GM19043 (cell line): Measurements from ENCODE around the gene TBC1D1.

Experiments
- ATAC-seq: cut with Tn5 transposase; IDR thresholded peaks from one replicate; pipeline ENCODE4 v1.9.1; 2021; ENCODE audit warnings: low read depth; ENCODE audit not compliant: unreplicated experiment

Gene TBC1D1

GRCh38 chr4:38137080-38137479, 246.2 kb downstream of the TBC1D1 start:
- ATAC-seq: no peak

- no peak for ATAC-seq
Measured at GRCh38 chr4:38138363-38138762, 247.5 kb downstream of the TBC1D1 start.

- no peak for ATAC-seq
Measured at GRCh38 chr4:38139187-38139586, 248.3 kb downstream of the TBC1D1 start.

GRCh38 chr4:38140643-38141203, 249.8 kb downstream of the TBC1D1 start:
- ATAC-seq: no peak

GRCh38 chr4:38141808-38142500, 251.1 kb downstream of the TBC1D1 start:
- no peak for ATAC-seq

GRCh38 chr4:38144031-38144430, 253.1 kb downstream of the TBC1D1 start:
- no peak for ATAC-seq

GRCh38 chr4:38145033-38145678, 254.3 kb downstream of the TBC1D1 start:
- ATAC-seq: no peak

- no peak for ATAC-seq
Measured at GRCh38 chr4:38145741-38146140, 254.9 kb downstream of the TBC1D1 start.

GRCh38 chr4:38146383-38146782, 255.5 kb downstream of the TBC1D1 start:
- no peak for ATAC-seq

GRCh38 chr4:38149472-38149996, 258.6 kb downstream of the TBC1D1 start:
- no peak for ATAC-seq

- no peak for ATAC-seq
Measured at GRCh38 chr4:38149997-38150671, 259.2 kb downstream of the TBC1D1 start.

GRCh38 chr4:38150766-38151165, 259.9 kb downstream of the TBC1D1 start:
- ATAC-seq: no peak

- ATAC-seq: no peak
Measured at GRCh38 chr4:38151873-38152272, 261.0 kb downstream of the TBC1D1 start.

GRCh38 chr4:38152305-38152704, 261.4 kb downstream of the TBC1D1 start:
- no peak for ATAC-seq

- no peak for ATAC-seq
Measured at GRCh38 chr4:38152721-38153386, 262.0 kb downstream of the TBC1D1 start.

- ATAC-seq: no peak
Measured at GRCh38 chr4:38153387-38153760, 262.5 kb downstream of the TBC1D1 start.

- ATAC-seq: no peak
Measured at GRCh38 chr4:38154252-38154651, 263.4 kb downstream of the TBC1D1 start.

GRCh38 chr4:38154681-38155588, 264.1 kb downstream of the TBC1D1 start:
- ATAC-seq: no peak

- no peak for ATAC-seq
Measured at GRCh38 chr4:38155589-38156294, 264.9 kb downstream of the TBC1D1 start.
